Progenitor cell of endocrine pancreas (in vitro differentiated cells): ENCODE data around the gene TMEM187. TPM values are rescaled to one million over a fixed set of nuclear protein-coding genes. Genes with fewer than 3 reads are reported as not detected.

Experiments
- DNase-seq: peaks from one replicate; pipeline ENCODE4 v3.0.0; 2021; ENCODE audit warnings: low spot score; ENCODE audit not compliant: unreplicated experiment
- H3K27ac Mint-ChIP-seq: 2 replicates; pipeline ENCODE4 v1.8.0; 2021; ENCODE audit warnings: mild to moderate bottlenecking, moderate library complexity, mixed read lengths
- H3K27me3 Mint-ChIP-seq: 2 replicates; pipeline ENCODE4 v1.8.0; 2021; ENCODE audit warnings: mixed read lengths
- H3K36me3 Mint-ChIP-seq: 2 replicates; pipeline ENCODE4 v1.8.0; 2022; ENCODE audit warnings: mixed read lengths; ENCODE audit not compliant: insufficient read depth
- H3K4me1 Mint-ChIP-seq: 2 replicates; pipeline ENCODE4 v1.8.0; 2021; ENCODE audit warnings: low read depth, mixed read lengths
- H3K4me3 Mint-ChIP-seq: 2 replicates; pipeline ENCODE4 v1.8.0; 2021; ENCODE audit warnings: low read depth, mild to moderate bottlenecking, moderate library complexity, mixed read lengths
- H3K9me3 Mint-ChIP-seq: 2 replicates; pipeline ENCODE4 v1.8.0; 2021; ENCODE audit warnings: low read depth, mixed read lengths
- CTCF ChIP-seq: fragments of 200-600 bp; sonication (generic); IDR thresholded peaks from one replicate; pipeline ENCODE4 v1.5.0; 2021; ENCODE audit warnings: antibody characterized with exemption, mild to moderate bottlenecking; ENCODE audit not compliant: unreplicated experiment
- total RNA-seq: library from RNA; stranded (reverse); gene quantifications from 2 replicates; pipeline ENCODE4 v1.2.1, GENCODE V29; 2021

The TMEM187 gene
- total RNA-seq, 1 donor from 2014 or later, result 11.7 TPM

- H3K27me3 Mint-ChIP-seq, result no peaks in the 10 kb centered on the region
- no peaks in the 10 kb centered on the region for H3K9me3 Mint-ChIP-seq
- H3K27ac Mint-ChIP-seq, result no peak overlapping the region
- no peak for TF ChIP-seq CTCF
- peak overlapping the region; percentile 100 for H3K4me3 Mint-ChIP-seq
- DNase-seq, result no peak
- peaks cover 2% of the 10 kb centered on the region for H3K36me3 Mint-ChIP-seq
- H3K4me1 Mint-ChIP-seq, result peaks cover 22% of the 10 kb centered on the region
Observed at GRCh38 chrX:153967536-153968224, 4.9 kb upstream of the TMEM187 start.

GRCh38 chrX:153968255-153968654 lies 4.3 kb upstream of the TMEM187 start:
- peaks cover 26% of the 10 kb centered on the region for H3K4me1 Mint-ChIP-seq
- H3K27me3 Mint-ChIP-seq, result no peaks in the 10 kb centered on the region
- peak overlapping the region; percentile 100 for H3K4me3 Mint-ChIP-seq
- peak overlapping the region; percentile 80 for H3K27ac Mint-ChIP-seq
- TF ChIP-seq CTCF, result no peak
- no peaks in the 10 kb centered on the region for H3K36me3 Mint-ChIP-seq
- H3K9me3 Mint-ChIP-seq, result no peaks in the 10 kb centered on the region
- DNase-seq, result no peak

- Mint-ChIP-seq H3K4me1 (peaks cover 30% of the 10 kb centered on the region), H3K27ac (peak overlapping the region; percentile 87), H3K9me3 (no peaks in the 10 kb centered on the region), H3K4me3 (peak overlapping the region; percentile 100), H3K36me3 (no peaks in the 10 kb centered on the region), H3K27me3 (no peaks in the 10 kb centered on the region)
- no peak for DNase-seq
- TF ChIP-seq CTCF, result peak; percentile 20
Observed at GRCh38 chrX:153968754-153969124, 3.8 kb upstream of the TMEM187 start.

- Mint-ChIP-seq H3K4me1 (peaks cover 34% of the 10 kb centered on the region), H3K27me3 (no peaks in the 10 kb centered on the region), H3K27ac (peak overlapping the region; percentile 87), H3K36me3 (no peaks in the 10 kb centered on the region), H3K9me3 (no peaks in the 10 kb centered on the region), H3K4me3 (peak overlapping the region; percentile 100)
- peak; percentile 15 for TF ChIP-seq CTCF
- no peak for DNase-seq
Observed at GRCh38 chrX:153969125-153969903, 3.2 kb upstream of the TMEM187 start.

GRCh38 chrX:153969904-153970356 lies 2.6 kb upstream of the TMEM187 start:
- DNase-seq, result no peak
- H3K27me3 Mint-ChIP-seq, result no peaks in the 10 kb centered on the region

More at GRCh38 chrX:153969904-153970356, 2.6 kb upstream of the TMEM187 start:
- peak overlapping the region; percentile 100 for H3K4me3 Mint-ChIP-seq
- H3K4me1 Mint-ChIP-seq, result peaks cover 38% of the 10 kb centered on the region
- no peak for TF ChIP-seq CTCF
- peak overlapping the region; percentile 87 for H3K27ac Mint-ChIP-seq
- H3K36me3 Mint-ChIP-seq, result no peaks in the 10 kb centered on the region
- H3K9me3 Mint-ChIP-seq, result no peaks in the 10 kb centered on the region
